ENCODE measurements around the gene PRKAR1A.

GRCh38 chr17:68564415-68565111 is 52.3 kb downstream of the PRKAR1A start:
- no peak for TF ChIP-seq CTCF (conservative IDR thresholded peaks at IDR 0.05; ENCODE audit: low read length)
- no peak for TF ChIP-seq EZH2phosphoT487 (IDR thresholded peaks at IDR 0.05; ENCODE audit: borderline replicate concordance, low read depth, low read length)

Measured in OCI-LY7 (cell line).